DMS 273 (cell line): ENCODE measurements around the gene CHST13.

Experiments
- DNase-seq: peaks from one replicate; lab custom pipeline; 2025; ENCODE audit not compliant: unreplicated experiment; lab: John Stamatoyannopoulos, UW

The CHST13 gene

GRCh38 chr3:126539558-126540250 is 15.7 kb downstream of the CHST13 start:
- DNase-seq, result no peak

GRCh38 chr3:126540342-126540849 is 16.4 kb downstream of the CHST13 start:
- DNase-seq, result peak; percentile 54

- no peak for DNase-seq
These were observed 17.1 kb downstream of the CHST13 start for GRCh38 chr3:126540951-126541627.

GRCh38 chr3:126541628-126542339 is 17.8 kb downstream of the CHST13 start:
- DNase-seq, result no peak

- no peak for DNase-seq
These were observed 18.6 kb downstream of the CHST13 start for GRCh38 chr3:126542340-126543241.

GRCh38 chr3:126543457-126544061 is 19.6 kb downstream of the CHST13 start:
- DNase-seq, result no peak

- DNase-seq, result peak; percentile 53
These were observed 20.8 kb downstream of the CHST13 start for GRCh38 chr3:126544596-126545281.

- DNase-seq, result no peak
These were observed 21.6 kb downstream of the CHST13 start for GRCh38 chr3:126545544-126545943.

GRCh38 chr3:126546013-126546412 is 22.1 kb downstream of the CHST13 start:
- no peak for DNase-seq

- no peak for DNase-seq
These were observed 22.7 kb downstream of the CHST13 start for GRCh38 chr3:126546549-126547239.

- no peak for DNase-seq
These were observed 23.8 kb downstream of the CHST13 start for GRCh38 chr3:126547721-126548120.

- DNase-seq, result no peak
These were observed 24.9 kb downstream of the CHST13 start for GRCh38 chr3:126548556-126549466.

GRCh38 chr3:126549861-126550487 is 26.0 kb downstream of the CHST13 start:
- no peak for DNase-seq

GRCh38 chr3:126550488-126551051 is 26.6 kb downstream of the CHST13 start:
- no peak for DNase-seq

- no peak for DNase-seq
These were observed 27.3 kb downstream of the CHST13 start for GRCh38 chr3:126551121-126551838.

- peak; percentile 33 for DNase-seq
These were observed 28.1 kb downstream of the CHST13 start for GRCh38 chr3:126551839-126552687.
